GM19023 (cell line): ENCODE results near the gene DDOST.

Source experiments
- ATAC-seq: cut with Tn5 transposase; IDR thresholded peaks from one replicate; pipeline ENCODE4 v1.9.1; 2021; ENCODE audit warnings: mild to moderate bottlenecking, moderate library complexity; ENCODE audit not compliant: unreplicated experiment

DDOST gene

DNA sequence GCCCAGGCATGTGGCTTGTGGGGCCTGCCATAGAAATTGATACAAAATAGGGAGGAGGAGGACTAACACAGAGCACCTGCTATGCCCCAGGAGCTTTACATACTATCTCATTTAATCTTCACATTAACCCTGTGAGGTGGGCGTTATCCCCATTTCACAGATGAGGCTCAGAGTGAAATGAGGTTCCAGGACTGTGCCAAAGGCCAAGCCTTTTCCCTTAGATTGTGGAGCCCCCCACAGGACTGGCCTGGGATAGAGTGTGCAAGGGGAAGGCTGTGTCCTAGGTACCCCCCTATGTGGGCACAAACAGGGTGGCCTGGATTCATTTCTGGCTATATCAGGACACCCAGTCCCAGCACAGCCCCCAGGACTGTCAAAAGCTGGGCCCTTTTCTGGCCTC, 2.2 kb upstream of the DDOST start:
- ATAC-seq, result no peak

DNA sequence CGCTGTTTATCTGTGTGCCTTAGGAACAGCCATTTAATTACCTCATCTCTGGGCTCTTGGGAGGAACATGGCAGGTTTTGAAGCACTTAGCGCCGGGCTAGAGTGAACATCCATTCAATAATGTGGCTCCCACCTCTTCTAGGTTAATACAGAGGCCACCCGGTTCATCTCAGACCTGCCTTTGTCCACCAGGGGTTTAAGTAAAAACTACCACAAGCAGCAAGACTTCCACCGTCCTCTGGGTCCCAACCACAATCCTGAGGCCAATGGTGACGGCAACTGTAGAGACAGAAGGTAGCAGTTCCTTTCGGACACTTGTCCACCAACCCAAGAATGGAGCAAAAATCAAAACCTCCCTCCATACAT, 924 bp upstream of the DDOST start:
- ATAC-seq, result no peak

DNA sequence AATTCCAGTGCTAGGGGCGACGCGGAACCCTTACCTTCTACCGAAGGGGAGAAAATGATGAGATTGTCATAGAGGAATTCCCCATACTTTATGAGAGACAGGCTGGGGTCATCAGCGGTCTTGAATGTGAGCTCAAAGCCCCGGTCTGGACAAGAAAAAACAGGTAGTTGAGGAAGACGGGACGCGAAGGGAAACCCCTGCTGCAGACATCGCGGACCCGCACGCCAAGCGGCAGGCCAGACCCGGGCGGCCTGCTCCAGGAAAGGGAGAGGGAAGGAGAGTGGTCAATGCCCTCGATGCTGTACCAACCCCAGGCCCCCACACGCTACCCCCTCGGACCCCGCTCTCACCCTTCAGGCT, 342 bp downstream of the DDOST start:
- peak; percentile 4 for ATAC-seq

DNA sequence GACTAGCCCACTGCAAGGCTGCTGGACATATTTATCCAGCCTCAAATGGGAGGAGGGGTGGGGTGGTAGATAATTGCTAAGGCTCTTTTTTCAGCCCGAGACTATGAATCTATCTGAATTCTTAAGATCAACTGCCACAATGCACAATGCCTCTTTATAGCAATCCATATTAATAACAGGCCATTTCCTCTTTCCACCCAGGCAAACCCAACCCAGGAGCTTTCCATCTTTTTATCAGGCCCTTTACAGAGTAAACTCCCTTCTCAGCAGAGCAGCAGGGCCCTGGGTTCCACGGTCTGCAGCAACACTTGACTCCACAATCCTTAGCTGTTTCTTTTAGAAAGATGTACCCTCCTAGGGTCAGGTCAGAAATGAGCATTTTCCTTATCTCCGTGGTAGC, 806 bp downstream of the DDOST start:
- no peak for ATAC-seq

DNA sequence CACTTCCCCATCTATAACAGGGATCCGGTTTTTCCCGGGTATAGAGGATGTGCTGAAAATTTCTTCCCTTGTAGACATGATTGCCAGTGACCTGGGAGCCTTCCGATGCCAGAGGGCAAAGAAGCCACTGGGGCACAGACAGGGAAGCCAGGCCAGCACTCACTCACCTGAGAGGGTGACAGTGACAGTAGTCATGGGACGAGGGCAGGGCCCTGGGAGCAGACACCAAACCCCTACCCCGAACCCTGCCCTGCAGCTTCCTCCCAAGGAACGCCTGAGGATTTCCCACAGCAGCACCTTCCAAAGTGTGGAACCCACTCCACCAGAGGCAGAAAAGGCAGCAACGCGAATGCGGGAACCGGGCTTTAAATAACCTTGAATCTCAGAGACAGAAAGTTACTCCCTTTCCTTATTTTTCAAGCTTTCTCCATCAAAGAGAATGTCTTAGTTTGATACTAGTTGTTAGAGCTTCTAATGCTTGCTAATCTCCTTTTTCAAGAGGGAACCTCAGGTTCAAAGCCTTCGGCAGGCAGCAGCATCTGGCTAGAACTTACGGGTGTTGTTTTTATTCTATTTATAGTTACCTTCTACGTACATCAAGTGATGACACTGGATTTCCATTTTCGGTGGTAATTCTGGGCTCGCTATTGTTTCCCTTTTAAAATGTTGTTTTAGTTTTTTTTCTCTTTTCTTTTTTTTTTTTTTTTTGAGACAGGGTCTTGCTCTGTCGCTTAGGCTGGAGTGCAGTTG, 2.8 kb downstream of the DDOST start:
- ATAC-seq, result no peak

DNA sequence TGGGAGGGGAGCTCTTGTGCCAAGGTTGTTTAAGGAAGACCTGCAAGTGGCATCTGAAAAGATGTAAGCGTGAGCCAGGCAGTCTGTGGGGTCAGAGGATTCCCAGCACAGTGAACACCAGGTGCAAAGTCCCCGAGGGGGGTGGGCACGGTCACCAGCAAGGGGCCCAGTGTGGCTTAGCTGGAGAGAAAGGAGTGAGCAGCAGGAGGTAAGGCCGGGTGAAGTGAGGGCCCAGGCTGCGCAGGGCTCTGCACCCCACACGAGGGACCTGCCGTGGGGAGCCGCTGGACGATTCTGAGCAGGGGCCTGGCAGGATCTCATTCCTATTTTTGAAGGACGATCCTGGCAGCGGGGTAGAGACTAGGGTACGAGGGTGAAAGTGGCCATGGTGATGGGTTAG, 4.1 kb downstream of the DDOST start:
- no peak for ATAC-seq

DNA sequence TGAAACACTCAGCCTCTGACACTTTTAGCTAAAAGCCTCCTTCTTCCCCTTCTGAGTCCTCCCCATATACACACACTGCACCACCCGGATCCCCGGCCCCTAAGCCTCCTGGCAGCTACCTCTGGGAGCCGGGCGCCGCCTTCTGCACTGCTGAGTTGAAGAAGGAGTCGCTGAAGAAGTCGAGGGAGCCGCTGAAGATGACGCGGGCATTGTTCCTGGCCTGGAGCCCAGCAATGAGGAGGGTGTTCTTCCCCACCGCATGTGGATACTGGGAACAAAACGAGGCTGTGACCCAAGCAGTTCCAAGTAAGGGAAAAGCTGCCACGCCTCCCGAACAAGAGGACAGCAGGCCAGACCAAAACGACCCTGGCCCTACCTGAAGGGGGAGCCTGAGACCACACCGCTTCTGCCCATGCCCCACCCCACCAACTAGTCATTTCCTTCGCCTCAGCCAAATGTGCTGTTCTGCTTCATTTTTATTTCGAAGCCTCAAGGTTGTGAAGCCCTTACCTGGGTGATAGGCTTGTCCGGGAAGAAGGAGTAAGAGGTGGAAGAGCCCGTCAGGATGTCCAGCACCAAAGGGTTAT, 7.0 kb downstream of the DDOST start:
- ATAC-seq, result no peak

DNA sequence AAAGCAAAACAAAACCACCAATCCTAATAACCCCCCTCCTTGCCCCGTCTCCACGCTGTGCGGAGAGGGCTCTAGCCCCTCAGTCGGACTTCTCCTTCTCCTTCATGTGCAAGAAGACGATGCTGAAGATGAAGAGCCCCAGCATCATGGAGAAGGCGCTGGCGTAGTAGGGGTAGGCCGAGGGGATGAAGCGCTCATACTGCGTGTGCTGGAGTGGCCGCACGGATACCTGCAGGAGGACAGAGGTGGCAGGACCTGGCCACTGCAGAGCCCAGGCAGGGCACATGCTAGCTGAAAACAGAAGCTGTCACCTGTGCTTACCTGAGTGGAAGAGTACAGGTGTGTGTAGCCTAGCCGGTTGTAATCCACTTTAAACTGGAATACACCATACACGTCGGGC, 8.9 kb downstream of the DDOST start:
- no peak for ATAC-seq

DNA sequence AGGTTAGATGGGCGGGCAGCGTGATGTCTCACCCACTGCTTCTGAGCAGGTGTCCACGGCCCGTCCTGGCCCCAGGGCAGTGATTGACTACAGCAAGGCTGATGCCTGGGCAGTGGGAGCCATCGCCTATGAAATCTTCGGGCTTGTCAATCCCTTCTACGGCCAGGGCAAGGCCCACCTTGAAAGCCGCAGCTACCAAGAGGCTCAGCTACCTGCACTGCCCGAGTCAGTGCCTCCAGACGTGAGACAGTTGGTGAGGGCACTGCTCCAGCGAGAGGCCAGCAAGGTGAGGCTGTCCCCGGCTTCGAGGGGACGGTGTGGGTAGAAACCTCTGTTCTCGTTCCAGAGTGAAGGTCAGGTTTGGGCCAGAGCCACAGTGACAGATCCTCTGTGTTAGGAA, 12.2 kb downstream of the DDOST start:
- ATAC-seq, result no peak

DNA sequence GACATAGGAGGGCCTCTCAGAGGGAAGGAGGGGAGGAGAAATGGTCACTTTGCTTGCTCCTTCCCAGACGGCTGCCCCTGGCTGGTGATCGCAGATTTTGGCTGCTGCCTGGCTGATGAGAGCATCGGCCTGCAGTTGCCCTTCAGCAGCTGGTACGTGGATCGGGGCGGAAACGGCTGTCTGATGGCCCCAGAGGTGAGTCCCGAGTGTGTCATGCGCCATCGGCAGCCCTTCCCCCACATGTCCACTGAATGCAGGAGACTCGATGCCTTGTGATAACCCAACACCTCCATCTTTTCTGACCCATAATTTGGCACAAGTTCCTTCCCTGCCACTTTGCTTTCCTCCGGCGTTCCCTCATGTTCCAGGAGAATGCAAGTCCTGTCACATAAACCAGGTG, 12.7 kb downstream of the DDOST start:
- no peak for ATAC-seq

DNA sequence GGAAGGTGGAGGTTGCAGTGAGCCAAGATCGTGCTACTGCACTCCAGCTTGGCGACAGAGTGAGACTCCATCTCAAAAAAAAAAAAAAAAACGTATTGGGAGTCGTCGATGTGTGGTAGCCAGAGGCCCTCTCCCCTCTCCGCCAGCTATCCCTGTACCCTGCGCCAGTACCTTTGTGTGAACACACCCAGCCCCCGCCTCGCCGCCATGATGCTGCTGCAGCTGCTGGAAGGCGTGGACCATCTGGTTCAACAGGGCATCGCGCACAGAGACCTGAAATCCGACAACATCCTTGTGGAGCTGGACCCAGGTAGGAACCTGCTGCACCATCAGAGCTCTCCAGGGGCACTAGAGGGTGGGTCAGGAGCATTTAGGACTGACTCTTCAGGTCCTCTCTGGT, 15.8 kb downstream of the DDOST start:
- ATAC-seq, result no peak

DNA sequence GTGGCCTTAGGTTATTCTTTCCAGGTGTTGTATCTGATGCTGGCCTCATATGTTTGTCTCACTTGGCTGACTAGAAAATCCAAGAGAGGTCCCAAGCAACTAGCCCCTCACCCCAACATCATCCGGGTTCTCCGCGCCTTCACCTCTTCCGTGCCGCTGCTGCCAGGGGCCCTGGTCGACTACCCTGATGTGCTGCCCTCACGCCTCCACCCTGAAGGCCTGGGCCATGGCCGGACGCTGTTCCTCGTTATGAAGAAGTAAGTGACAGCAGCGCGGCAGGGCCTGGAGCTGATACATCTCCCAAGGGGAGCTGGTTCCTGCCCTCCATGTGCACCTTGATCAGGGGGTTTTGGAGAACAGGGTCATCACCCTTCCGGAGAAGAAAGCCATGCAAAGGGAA, 16.8 kb downstream of the DDOST start:
- ATAC-seq, result no peak

DNA sequence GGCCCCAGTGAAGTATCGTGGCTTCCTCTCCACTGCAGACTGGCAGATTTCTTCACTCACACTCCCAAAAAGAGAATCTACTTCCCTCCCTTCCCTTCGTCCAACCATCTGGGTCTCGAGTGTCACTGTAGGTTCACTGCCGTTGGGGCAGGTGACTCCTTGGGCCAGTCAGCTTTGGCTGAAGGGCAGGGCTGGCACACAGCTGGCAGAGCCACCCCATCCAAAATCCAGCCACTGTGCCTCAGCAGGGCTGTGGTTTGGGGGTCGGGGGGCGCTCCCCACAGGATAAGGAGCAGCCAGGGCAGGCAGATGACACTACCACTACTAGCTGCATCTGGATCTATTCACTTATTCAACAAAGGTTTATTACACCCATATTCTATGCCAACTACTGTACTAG, 18.1 kb downstream of the DDOST start:
- ATAC-seq, result no peak

DNA sequence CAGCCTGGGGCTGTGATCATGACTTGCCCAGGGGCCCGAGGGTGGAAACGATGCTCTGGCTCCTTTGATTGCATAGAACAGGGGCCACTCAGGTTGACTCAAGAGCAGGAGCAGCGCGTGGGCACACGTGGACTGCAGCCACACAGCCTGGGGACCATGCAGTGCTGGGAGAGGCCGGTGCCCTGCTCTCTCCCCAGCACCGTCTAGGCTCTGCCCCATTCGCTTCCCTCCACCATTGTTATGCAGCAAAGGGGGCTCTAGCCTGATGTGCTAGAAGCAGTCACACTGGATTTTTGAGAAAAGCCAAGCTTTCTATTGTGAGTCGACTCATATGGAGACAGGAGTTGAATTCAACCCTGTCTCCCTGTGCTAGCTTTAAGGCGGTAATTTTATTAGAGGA, 19.2 kb downstream of the DDOST start:
- ATAC-seq, result no peak

DNA sequence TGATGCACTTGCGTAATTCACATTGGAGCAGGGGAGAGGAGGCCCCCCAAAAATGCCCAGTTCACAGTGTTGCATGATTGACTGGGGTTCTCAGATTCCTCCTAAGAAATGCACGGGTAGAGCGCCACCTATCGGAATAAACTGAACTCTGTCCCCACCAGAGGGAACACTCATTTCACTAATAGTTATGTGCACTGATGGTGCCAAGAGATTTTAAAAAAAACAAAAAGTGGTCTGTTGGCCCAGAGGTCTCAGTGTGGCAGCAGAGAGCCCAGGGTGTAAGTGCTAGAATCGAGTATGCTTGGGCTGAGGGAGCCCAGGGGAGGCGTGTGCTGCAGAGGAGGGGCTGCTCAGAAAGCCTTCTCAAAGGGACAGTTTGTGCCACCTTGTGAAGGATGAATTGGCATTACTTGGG, 21.0 kb downstream of the DDOST start:
- no peak for ATAC-seq

DNA sequence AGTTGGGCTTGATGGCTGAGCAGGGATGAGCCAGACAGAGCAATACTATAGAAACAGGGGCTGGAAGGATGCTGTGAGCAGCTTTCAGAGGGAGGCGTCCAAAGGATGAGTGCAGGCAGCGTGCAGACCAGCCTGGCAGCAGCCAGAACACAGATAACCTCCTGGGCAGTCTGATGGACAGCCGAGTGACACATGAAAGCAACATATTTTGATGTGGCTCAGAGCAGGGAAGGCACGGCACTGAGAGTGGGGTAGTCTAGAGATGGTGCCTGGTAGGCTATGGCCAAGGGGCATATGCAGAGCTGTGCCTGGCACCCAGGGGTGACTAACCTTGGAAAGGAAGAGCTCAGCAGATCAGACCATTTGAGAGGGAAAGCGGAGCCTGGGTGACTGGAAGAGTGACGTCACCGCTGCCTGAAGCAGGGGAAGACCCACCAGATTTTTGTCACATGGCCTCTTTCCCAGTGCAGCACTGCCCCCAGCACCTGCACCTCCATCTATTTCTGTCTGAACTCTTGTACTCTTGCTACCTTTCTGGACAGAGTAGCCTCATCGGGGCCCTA, 24.3 kb downstream of the DDOST start:
- no peak for ATAC-seq

DNA sequence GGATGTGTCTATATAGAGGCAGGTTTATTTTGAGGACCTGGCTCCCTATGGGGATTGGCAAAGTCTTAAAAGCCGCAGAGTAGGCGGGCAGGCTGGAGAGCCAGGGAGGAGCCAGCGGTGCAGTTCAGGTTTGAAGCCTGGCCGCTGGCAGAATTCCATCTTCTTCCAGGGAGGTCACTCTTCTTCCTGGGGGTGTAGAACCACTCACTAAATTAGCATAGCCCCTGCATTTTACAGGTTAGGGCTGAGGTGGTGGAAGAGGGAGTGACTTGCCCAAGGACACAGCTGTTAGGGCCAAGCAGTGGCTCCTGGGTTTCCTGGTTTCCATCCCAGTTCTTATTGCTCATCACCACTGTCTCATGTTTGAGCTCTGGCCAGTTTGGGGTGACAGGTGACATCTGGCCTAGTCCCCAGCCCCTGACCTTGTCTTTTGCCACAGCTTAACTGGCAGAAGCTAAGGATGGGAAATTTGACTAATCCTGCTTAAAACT, 26.5 kb downstream of the DDOST start:
- no peak for ATAC-seq

DNA sequence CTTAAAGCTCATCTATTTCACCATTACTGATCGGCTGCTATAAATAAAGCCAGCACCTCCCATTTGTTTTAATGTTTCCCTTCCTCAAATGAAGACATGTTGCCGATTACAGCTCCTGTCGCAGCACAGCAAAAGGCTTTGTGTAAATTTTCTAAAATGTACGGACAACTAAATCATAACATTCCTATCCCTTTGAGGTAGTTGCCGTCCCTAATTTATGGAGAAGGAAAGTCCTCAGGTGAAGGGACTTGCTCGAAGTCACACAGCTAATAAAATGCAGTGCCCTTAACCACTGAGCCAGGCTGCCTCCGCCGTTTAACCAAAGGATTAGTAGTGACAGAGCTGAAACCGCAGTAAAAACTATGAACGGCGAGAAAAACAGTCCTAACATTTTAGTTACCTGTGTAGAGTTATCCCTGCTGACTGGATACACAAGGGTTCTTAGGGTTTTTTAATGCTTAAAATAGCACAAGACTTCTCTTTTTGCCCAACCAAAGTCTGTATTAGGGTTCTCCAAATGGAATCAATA, 27.0 kb downstream of the DDOST start:
- no peak for ATAC-seq

DNA sequence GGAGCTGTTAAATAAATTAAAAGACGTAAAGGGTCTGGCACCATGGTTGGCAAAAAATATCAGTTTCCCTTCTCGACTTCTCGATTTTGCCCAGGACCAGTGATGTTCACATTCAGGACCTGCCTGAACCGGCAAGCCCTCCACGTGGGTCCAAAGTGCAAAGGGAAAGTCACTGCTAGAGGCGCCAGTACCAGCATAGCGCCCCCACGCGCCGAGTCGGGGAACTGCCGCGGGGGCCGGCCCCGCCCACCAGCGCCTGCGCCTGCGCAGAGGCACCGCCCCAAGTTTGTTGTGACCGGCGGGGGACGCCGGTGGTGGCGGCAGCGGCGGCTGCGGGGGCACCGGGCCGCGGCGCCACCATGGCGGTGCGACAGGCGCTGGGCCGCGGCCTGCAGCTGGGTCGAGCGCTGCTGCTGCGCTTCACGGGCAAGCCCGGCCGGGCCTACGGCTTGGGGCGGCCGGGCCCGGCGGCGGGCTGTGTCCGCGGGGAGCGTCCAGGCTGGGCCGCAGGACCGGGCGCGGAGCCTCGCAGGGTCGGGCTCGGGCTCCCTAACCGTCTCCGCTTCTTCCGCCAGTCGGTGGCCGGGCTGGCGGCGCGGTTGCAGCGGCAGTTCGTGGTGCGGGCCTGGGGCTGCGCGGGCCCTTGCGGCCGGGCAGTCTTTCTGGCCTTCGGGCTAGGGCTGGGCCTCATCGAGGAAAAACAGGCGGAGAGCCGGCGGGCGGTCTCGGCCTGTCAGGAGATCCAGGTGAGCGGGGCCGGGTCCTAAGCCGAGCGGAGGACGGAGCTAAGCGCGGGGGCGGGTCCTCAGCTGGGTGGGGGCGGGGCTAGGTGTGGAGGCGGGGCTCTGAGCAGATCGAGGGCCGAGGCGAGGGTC, 27.7 kb downstream of the DDOST start, which contains the start of gene PINK1:
TSS of gene PINK1 (plus strand) at position 269 of the 875 bp plus-strand sequence. CDS start at position 360, 91 bp downstream.
- peak; percentile 75 for ATAC-seq

DNA sequence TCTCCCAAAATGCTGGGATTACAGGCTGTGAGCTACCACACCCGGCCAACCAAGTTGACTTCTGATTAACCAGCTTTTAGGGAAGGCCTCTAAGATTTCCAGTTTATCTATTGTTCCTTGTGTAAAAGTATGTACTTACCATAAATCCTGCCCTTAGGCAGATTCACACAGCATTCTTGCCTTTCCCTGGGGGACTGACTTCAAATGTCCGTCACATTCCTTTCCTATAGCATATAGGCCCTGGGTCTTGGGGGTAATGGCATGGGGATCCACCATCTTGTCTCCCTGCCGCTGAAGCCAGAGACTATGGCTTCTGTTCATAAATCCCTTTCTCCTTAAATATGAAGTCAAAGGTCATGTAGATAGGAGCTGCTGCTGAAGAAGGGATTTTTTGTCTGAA, 28.8 kb downstream of the DDOST start:
- no peak for ATAC-seq

DNA sequence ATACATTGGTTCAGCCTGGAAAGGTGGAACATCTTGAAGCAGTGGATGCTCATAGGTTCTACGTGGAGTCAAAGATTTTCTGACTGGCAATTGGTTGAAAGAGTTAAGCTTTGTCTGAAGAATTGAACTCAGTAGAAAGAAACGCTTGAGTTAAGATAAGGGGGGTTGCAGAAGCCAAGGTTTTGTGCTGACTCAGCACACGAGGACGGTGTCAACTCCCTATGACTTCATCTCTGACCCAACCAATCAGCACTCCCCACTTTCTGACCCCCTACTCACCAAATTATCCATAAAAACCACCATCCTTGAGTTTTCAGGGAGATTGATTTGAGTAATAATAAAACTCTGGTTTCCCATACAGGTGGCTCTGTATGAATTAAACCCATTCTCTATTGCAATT, 30.4 kb downstream of the DDOST start:
- no peak for ATAC-seq
